Activated CD4-positive, CD25-positive, alpha-beta regulatory T cell treated with anti-CD3 and anti-CD28 coated beads, Interleukin-2, amount 50 U/mL, for 16 hours (primary cell): ENCODE measurements around the gene MTA3.
"Not testable (repeated sequence)": the region's sequence is repeated elsewhere in the genome, so short reads cannot be mapped to it uniquely, and the experiment has no call there.

Experiments
- DNase-seq: peaks from one replicate; pipeline ENCODE4 v3.0.0-alpha.2; 2020; ENCODE audit warnings: low read depth, low spot score

Gene MTA3

GRCh38 chr2:42567364-42567763, 1.1 kb upstream of the MTA3 start:
- DNase-seq = no peak

- no peak for DNase-seq
Observed at GRCh38 chr2:42567806-42568400, 529 bp upstream of the MTA3 start.

- no peak for DNase-seq
Observed at GRCh38 chr2:42569116-42569711, 782 bp downstream of the MTA3 start.

GRCh38 chr2:42569883-42570282, 1.5 kb downstream of the MTA3 start:
- DNase-seq = no peak

GRCh38 chr2:42572297-42573081, 4.1 kb downstream of the MTA3 start:
- no peak for DNase-seq

GRCh38 chr2:42573256-42573655, 4.8 kb downstream of the MTA3 start:
- no peak for DNase-seq

GRCh38 chr2:42575458-42576064, 7.1 kb downstream of the MTA3 start:
- DNase-seq = no peak

- DNase-seq = no peak
Observed at GRCh38 chr2:42578621-42579020, 10.2 kb downstream of the MTA3 start.

- DNase-seq = no peak
Observed at GRCh38 chr2:42581257-42581656, 12.8 kb downstream of the MTA3 start.

GRCh38 chr2:42584628-42585027, 16.2 kb downstream of the MTA3 start:
- not testable (repeated sequence) for DNase-seq

GRCh38 chr2:42585779-42586178, 17.3 kb downstream of the MTA3 start:
- no peak for DNase-seq

- DNase-seq = no peak
Observed at GRCh38 chr2:42587526-42588117, 19.2 kb downstream of the MTA3 start.

GRCh38 chr2:42588121-42588520, 19.7 kb downstream of the MTA3 start:
- DNase-seq = no peak

- DNase-seq = no peak
Observed at GRCh38 chr2:42590176-42590575, 21.7 kb downstream of the MTA3 start.

- DNase-seq = no peak
Observed at GRCh38 chr2:42593282-42593681, 24.9 kb downstream of the MTA3 start.

- no peak for DNase-seq
Observed at GRCh38 chr2:42598656-42599055, 30.2 kb downstream of the MTA3 start.

- no peak for DNase-seq
Observed at GRCh38 chr2:42601076-42601475, 32.6 kb downstream of the MTA3 start.

- no peak for DNase-seq
Observed at GRCh38 chr2:42602218-42602875, 33.9 kb downstream of the MTA3 start.

GRCh38 chr2:42602876-42603219, 34.4 kb downstream of the MTA3 start:
- no peak for DNase-seq

- DNase-seq = not testable (repeated sequence)
Observed at GRCh38 chr2:42604341-42604867, 36.0 kb downstream of the MTA3 start.

GRCh38 chr2:42606166-42606565, 37.7 kb downstream of the MTA3 start:
- DNase-seq = not testable (repeated sequence)
